Placental pericyte (primary cell): ENCODE results near the gene SLC7A14. TPM values are rescaled to one million over a fixed set of nuclear protein-coding genes. Genes with fewer than 3 reads are reported as not detected.

Source experiments
- total RNA-seq: library from RNA; depleted of rRNA; stranded (reverse); fragments of >200 nt; gene quantifications from 2 replicates; pipeline ENCODE4 v1.2.3, GENCODE V29; 2012

Gene SLC7A14
- 1.4 and 3.9 TPM in 2 replicates for total RNA-seq

GRCh38 chr3:170585937-170586310 lies at the start of gene SLC7A14:
SLC7A14 (minus strand) TSS chr3:170586075; CDS start chr3:170526936, 59,139 bp downstream.

GRCh38 chr3:170418422-170419398 lies 167.2 kb downstream of the SLC7A14 start, which contains the start of gene CLDN11:
CLDN11 (plus strand) TSS chr3:170418868; CDS start chr3:170419067, 199 bp downstream.

Other genes with a start within 250 kb of the SLC7A14 start
- gene SKIL, start 228.4 kb downstream of the SLC7A14 start, total RNA-seq: 97.8 and 111 TPM in 2 replicates
- gene CLDN11, start 167.2 kb downstream of the SLC7A14 start, total RNA-seq: 195 and 1,687 TPM in 2 replicates